A549 (cell line): ENCODE data around the gene AHCYL2. TPM values are rescaled to one million over a fixed set of nuclear protein-coding genes. Genes with fewer than 3 reads are reported as not detected.

Experiments used
- ATAC-seq, 2 experiments: fragments of 200-7000 bp in 1 of 2; fragments of >200 bp in 1 of 2; cut with Nextera tagmentation in 1 of 2; cut with Tn5 transposase in 1 of 2; 3 replicates each; pipeline versions ENCODE4 v1.8.0 to v1.9.1; 2018 to 2020; ENCODE audit warnings: mild to moderate bottlenecking in 1 of 2, moderate library complexity in 1 of 2
- CTCF ChIA-PET: fragments of 300-600 bp; sonication (Branson Sonifier 250); formaldehyde crosslinking; extraction: SDS; loops from one replicate; lab custom pipeline; 2021; ENCODE audit warnings: antibody characterized with exemption, inconsistent platforms; lab: Yijun Ruan, JAX
- POLR2A ChIA-PET: fragments of 350-600 bp; formaldehyde crosslinking; extraction: SDS; loops from one replicate; lab custom pipeline; 2021; ENCODE audit warnings: antibody characterized with exemption, inconsistent platforms; lab: Yijun Ruan, JAX
- DNase-seq, 2 experiments: peaks; one replicate each; pipeline versions ENCODE4 v3.0.0 to v3.0.0-alpha.2; 2011 to 2016; ENCODE audit warnings: low read depth in 1 of 2, low spot score in 1 of 2
- FAIRE-seq: peaks from 2 replicates; lab custom pipeline; 2011; peaks lifted over from hg19 to GRCh38; lab: Jason Lieb, UNC
- H3K27ac ChIP-seq, 2 experiments: fragments of >200 bp; sonication (Bioruptor Twin); formaldehyde crosslinking; 3 replicates each; pipeline ENCODE4 v1.5.1; 2016 to 2017
- H3K4me1 ChIP-seq: fragments of >200 bp; sonication (Bioruptor Twin); formaldehyde crosslinking; 3 replicates; pipeline ENCODE4 v1.6.1; 2016
- H3K4me2 ChIP-seq: fragments of >200 bp; sonication (Bioruptor Twin); formaldehyde crosslinking; 3 replicates; pipeline ENCODE4 v1.6.1; 2016
- H3K4me3 ChIP-seq: fragments of >200 bp; sonication (Bioruptor Twin); formaldehyde crosslinking; 3 replicates; pipeline ENCODE4 v1.5.1; 2016
- H3K9me3 ChIP-seq: fragments of >200 bp; sonication (Bioruptor Twin); formaldehyde crosslinking; 3 replicates; pipeline ENCODE4 v1.6.1; 2016
- CEBPB ChIP-seq, 2 experiments: fragments of >200 bp in 1 of 2; sonication (Bioruptor Twin) in 1 of 2; formaldehyde crosslinking in 1 of 2; IDR thresholded peaks; 2 replicates each; pipeline ENCODE4 v1.6.1; 2012 to 2016
- CHD2 ChIP-seq: fragments of 150-350 bp; IDR thresholded peaks from 2 replicates; pipeline ENCODE4 v1.6.1; 2014; ENCODE audit warnings: low read length; ENCODE audit not compliant: partially characterized antibody
- EP300 ChIP-seq, 2 experiments: fragments of >200 bp; sonication (Bioruptor Twin); formaldehyde crosslinking; IDR thresholded peaks; 2 replicates in 1 of 2; 3 replicates in 1 of 2; pipeline ENCODE4 v1.6.1; 2016 to 2017
- HEYL ChIP-seq: fragments of 250-450 bp; sonication (Bioruptor Pico); IDR thresholded peaks from 2 replicates; pipeline ENCODE4 v1.8.0; 2021; ENCODE audit warnings: mild to moderate bottlenecking, moderate library complexity
- HOXB13 ChIP-seq: fragments of 250-450 bp; sonication (Bioruptor Pico); IDR thresholded peaks from 2 replicates; pipeline ENCODE4 v1.5.0; 2020; ENCODE audit warnings: low read depth, mild to moderate bottlenecking, moderate library complexity
- JUNB ChIP-seq: fragments of >200 bp; sonication (Bioruptor Twin); formaldehyde crosslinking; IDR thresholded peaks from 2 replicates; pipeline ENCODE4 v1.6.1; 2016
- KDM1A ChIP-seq: fragments of 200-600 bp; sonication (generic); IDR thresholded peaks from 2 replicates; pipeline ENCODE4 v1.6.1; 2016; ENCODE audit warnings: low read depth, mild to moderate bottlenecking
- KDM5A ChIP-seq: fragments of 200-600 bp; sonication (generic); IDR thresholded peaks from 2 replicates; pipeline ENCODE4 v1.6.1; 2016; ENCODE audit warnings: antibody characterized with exemption, mild to moderate bottlenecking
- MAFK ChIP-seq: fragments of 450-650 bp; IDR thresholded peaks from 2 replicates; pipeline ENCODE4 v1.6.1; 2014; ENCODE audit not compliant: partially characterized antibody
- NFE2L2 ChIP-seq: fragments of 150-350 bp; conservative IDR thresholded peaks from 2 replicates; pipeline ENCODE4 v1.6.1; 2014; ENCODE audit warnings: low read length
- PHF8 ChIP-seq: fragments of 200-600 bp; sonication (generic); IDR thresholded peaks from 2 replicates; pipeline ENCODE4 v1.6.1; 2016; ENCODE audit warnings: low read depth, mild to moderate bottlenecking, antibody characterized with exemption, moderate library complexity, borderline replicate concordance
- POLR2A ChIP-seq: IDR thresholded peaks from 2 replicates; pipeline ENCODE4 v1.6.1; 2012; ENCODE audit warnings: mild to moderate bottlenecking, low read length
- POLR2AphosphoS2 ChIP-seq: conservative IDR thresholded peaks from 2 replicates; pipeline ENCODE4 v1.6.1; 2012; ENCODE audit warnings: low read length, improper control_type of control experiment, inconsistent platforms
- RFX5 ChIP-seq: fragments of 450-650 bp; IDR thresholded peaks from 2 replicates; pipeline ENCODE4 v1.7.1; 2014; ENCODE audit warnings: antibody characterized with exemption, mild to moderate bottlenecking, moderate library complexity
- RNF2 ChIP-seq: fragments of 200-600 bp; sonication (generic); IDR thresholded peaks from 2 replicates; pipeline ENCODE4 v1.6.1; 2016; ENCODE audit warnings: low read depth, mild to moderate bottlenecking, antibody characterized with exemption, moderate library complexity, borderline replicate concordance
- TFCP2L1 ChIP-seq: fragments of 250-450 bp; sonication (Bioruptor Pico); IDR thresholded peaks from 2 replicates; pipeline ENCODE4 v1.5.0; 2021; ENCODE audit warnings: mild to moderate bottlenecking
- TP53 ChIP-seq: fragments of 250-450 bp; sonication (Bioruptor Pico); IDR thresholded peaks from 2 replicates; pipeline ENCODE4 v1.5.0; 2021; ENCODE audit warnings: mild to moderate bottlenecking, moderate library complexity
- ZC3H11A ChIP-seq: fragments of 450-650 bp; IDR thresholded peaks from 2 replicates; pipeline ENCODE4 v1.6.1; 2014; ENCODE audit warnings: antibody characterized with exemption, mild to moderate bottlenecking
- ZFP36 ChIP-seq: fragments of 450-650 bp; IDR thresholded peaks from 2 replicates; pipeline ENCODE4 v1.6.1; 2014; ENCODE audit warnings: borderline replicate concordance; ENCODE audit not compliant: partially characterized antibody
- ZNF302 ChIP-seq: fragments of 250-450 bp; sonication (Bioruptor Pico); IDR thresholded peaks from 2 replicates; pipeline ENCODE4 v1.9.0; 2021; ENCODE audit warnings: inconsistent platforms, mild to moderate bottlenecking, moderate library complexity
- ZSCAN20 ChIP-seq: fragments of 250-450 bp; sonication (Bioruptor Pico); IDR thresholded peaks from 2 replicates; pipeline ENCODE4 v1.8.0; 2022; ENCODE audit warnings: mild to moderate bottlenecking, moderate library complexity
- WGBS: methylation state at CpG from one replicate; pipeline ENCODE4 v1.1.6; 2017; ENCODE audit errors: missing lambda C conversion rate; 5-methylcytosine and 5-hydroxymethylcytosine counted together
- polyA plus RNA-seq, 4 experiments: library from polyadenylated mRNA; depleted of rRNA in 3 of 4; stranded (reverse); fragments of >200 nt; fragmentation: RNase III in 1 of 4; extraction: RNeasy Plus Mini Kit Qiagen cat#74134 plus additional on column Dnase treatment in 1 of 4; gene quantifications; 2 replicates in 3 of 4; 3 replicates in 1 of 4; pipeline ENCODE4 v1.2.3, GENCODE V29; 2011 to 2017
- TF ChIP-seq, protein P1 (sequence below): fragments of >200 bp; sonication (Bioruptor Twin); formaldehyde crosslinking; IDR thresholded peaks from 3 replicates; pipeline ENCODE4 v1.6.1; 2016
- TF ChIP-seq, protein P2 (sequence below): fragments of 250-450 bp; sonication (Bioruptor Pico); IDR thresholded peaks from 2 replicates; pipeline ENCODE4 v1.5.0; 2020; ENCODE audit warnings: low read depth, mild to moderate bottlenecking, moderate library complexity
- TF ChIP-seq, protein P3 (sequence below): fragments of 200-600 bp; sonication (generic); IDR thresholded peaks from 2 replicates; pipeline ENCODE4 v1.6.1; 2016; ENCODE audit warnings: antibody characterized with exemption, mild to moderate bottlenecking, moderate library complexity

AHCYL2 gene
- polyA plus RNA-seq, 2 of the 4 experiments (the other 2 are of a cell fraction): 10.8 to 25.9 TPM

DNA sequence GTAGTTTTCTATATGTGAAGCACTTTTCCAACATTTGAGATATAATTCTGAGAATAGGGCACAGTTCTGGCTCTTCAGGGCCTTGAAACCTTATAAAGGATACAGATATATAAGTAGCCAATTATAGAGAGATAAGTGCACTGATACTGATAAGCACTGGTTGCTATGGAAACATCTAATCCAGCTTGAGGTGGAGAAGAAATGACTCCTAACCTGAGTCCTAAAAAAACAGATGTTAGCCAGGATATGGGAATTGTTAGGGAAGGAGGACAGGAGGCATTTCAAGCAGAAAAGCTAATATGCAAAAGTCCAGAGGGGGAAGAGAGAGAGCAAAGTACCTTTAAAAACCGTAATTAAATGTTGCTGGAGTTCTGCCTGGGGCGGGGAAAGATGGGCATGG, 240.2 kb downstream of the AHCYL2 start:
- WGBS: 81% methylated on average over 2 of the region's 2 CpGs
- TF ChIP-seq ZSCAN20 (CRISPR knock-in tag): no peak
- no peak for TF ChIP-seq ZC3H11A
- TF ChIP-seq RFX5: no peak
- no peak for TF ChIP-seq CEBPB (IDR thresholded peaks at IDR 0.05)
- no peak for TF ChIP-seq KDM1A
- no peak for TF ChIP-seq KDM5A
- TF ChIP-seq NFE2L2: no peak
- TF ChIP-seq, protein P1, sequence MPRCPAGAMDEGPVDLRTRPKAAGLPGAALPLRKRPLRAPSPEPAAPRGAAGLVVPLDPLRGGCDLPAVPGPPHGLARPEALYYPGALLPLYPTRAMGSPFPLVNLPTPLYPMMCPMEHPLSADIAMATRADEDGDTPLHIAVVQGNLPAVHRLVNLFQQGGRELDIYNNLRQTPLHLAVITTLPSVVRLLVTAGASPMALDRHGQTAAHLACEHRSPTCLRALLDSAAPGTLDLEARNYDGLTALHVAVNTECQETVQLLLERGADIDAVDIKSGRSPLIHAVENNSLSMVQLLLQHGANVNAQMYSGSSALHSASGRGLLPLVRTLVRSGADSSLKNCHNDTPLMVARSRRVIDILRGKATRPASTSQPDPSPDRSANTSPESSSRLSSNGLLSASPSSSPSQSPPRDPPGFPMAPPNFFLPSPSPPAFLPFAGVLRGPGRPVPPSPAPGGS: no peak
- no peak for DNase-seq
- no peak for FAIRE-seq
- no peak overlapping the region for H3K4me3 ChIP-seq
- H3K9me3 ChIP-seq: no peaks in the 10 kb centered on the region
- no peak overlapping the region for H3K4me2 ChIP-seq
- no peak overlapping the region for H3K27ac ChIP-seq
- ChIA-PET POLR2A (no interaction called here), CTCF (interaction anchor here (0.7 to 5.6 kb wide), 10 partner anchors 7 to 247 kb away, joined by 3 to 34 read pairs (median 4); no protein-coding TSS in a partner anchor)
- no peak for ATAC-seq
- no peaks in the 10 kb centered on the region for H3K4me1 ChIP-seq

DNA sequence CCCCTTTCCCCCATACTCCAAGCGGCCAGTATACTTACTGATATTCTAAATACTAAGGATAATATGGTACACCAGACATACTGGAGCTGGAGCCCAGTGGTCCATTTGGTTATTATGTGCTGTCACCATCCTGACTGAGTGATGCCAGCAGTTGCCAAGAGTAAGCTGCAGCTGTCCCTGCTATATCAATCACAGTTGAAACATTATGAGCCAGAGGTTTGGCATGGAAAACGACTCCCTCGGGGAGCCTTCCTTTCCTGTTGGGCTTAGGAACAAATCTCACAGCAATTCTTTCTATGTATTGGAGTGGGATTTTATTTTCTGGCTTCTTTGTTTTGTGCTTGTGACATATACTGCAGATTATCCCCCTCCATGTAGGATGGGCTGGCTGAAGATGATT, 242.0 kb downstream of the AHCYL2 start:
- WGBS: 76% methylated on average over 3 of the region's 3 CpGs
- no peak for DNase-seq
- CTCF ChIA-PET: interaction anchor here (0.6 to 7.4 kb wide), 4 partner anchors 33 to 248 kb away, joined by 3 to 65 read pairs (median 5); partner anchors contain the start of gene STRIP2
- H3K9me3 ChIP-seq: no peaks in the 10 kb centered on the region
- TF ChIP-seq TP53 (CRISPR knock-in tag): no peak
- TF ChIP-seq POLR2A: no peak
- TF ChIP-seq, protein P2, sequence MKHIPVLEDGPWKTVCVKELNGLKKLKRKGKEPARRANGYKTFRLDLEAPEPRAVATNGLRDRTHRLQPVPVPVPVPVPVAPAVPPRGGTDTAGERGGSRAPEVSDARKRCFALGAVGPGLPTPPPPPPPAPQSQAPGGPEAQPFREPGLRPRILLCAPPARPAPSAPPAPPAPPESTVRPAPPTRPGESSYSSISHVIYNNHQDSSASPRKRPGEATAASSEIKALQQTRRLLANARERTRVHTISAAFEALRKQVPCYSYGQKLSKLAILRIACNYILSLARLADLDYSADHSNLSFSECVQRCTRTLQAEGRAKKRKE: no peak
- TF ChIP-seq ZFP36: no peak
- TF ChIP-seq POLR2AphosphoS2: no peak
- TF ChIP-seq RFX5: no peak
- no peak for TF ChIP-seq HEYL
- TF ChIP-seq HOXB13 (CRISPR knock-in tag): no peak
- TF ChIP-seq, protein P3, sequence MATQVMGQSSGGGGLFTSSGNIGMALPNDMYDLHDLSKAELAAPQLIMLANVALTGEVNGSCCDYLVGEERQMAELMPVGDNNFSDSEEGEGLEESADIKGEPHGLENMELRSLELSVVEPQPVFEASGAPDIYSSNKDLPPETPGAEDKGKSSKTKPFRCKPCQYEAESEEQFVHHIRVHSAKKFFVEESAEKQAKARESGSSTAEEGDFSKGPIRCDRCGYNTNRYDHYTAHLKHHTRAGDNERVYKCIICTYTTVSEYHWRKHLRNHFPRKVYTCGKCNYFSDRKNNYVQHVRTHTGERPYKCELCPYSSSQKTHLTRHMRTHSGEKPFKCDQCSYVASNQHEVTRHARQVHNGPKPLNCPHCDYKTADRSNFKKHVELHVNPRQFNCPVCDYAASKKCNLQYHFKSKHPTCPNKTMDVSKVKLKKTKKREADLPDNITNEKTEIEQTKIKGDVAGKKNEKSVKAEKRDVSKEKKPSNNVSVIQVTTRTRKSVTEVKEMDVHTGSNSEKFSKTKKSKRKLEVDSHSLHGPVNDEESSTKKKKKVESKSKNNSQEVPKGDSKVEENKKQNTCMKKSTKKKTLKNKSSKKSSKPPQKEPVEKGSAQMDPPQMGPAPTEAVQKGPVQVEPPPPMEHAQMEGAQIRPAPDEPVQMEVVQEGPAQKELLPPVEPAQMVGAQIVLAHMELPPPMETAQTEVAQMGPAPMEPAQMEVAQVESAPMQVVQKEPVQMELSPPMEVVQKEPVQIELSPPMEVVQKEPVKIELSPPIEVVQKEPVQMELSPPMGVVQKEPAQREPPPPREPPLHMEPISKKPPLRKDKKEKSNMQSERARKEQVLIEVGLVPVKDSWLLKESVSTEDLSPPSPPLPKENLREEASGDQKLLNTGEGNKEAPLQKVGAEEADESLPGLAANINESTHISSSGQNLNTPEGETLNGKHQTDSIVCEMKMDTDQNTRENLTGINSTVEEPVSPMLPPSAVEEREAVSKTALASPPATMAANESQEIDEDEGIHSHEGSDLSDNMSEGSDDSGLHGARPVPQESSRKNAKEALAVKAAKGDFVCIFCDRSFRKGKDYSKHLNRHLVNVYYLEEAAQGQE: no peak
- TF ChIP-seq RNF2: no peak
- TF ChIP-seq PHF8: no peak
- TF ChIP-seq EP300 (IDR thresholded peaks at IDR 0.05): no peak
- TF ChIP-seq JUNB: no peak
- TF ChIP-seq ZNF302: no peak
- no peak for TF ChIP-seq CHD2
- no peak for TF ChIP-seq MAFK
- TF ChIP-seq TFCP2L1 (CRISPR knock-in tag): no peak
- TF ChIP-seq, all 56 proteins: peak for 0
- no peak for FAIRE-seq
- no peak overlapping the region for H3K27ac ChIP-seq
- H3K4me3 ChIP-seq: no peak overlapping the region
- POLR2A ChIA-PET: no interaction called here
- peaks cover 6% of the 10 kb centered on the region; the same call in 1 of the 3 replicates for H3K4me1 ChIP-seq
- ATAC-seq: no peak
- no peak overlapping the region for H3K4me2 ChIP-seq
